ENCODE results near the gene FAM180A.

FAM180A gene

DNA sequence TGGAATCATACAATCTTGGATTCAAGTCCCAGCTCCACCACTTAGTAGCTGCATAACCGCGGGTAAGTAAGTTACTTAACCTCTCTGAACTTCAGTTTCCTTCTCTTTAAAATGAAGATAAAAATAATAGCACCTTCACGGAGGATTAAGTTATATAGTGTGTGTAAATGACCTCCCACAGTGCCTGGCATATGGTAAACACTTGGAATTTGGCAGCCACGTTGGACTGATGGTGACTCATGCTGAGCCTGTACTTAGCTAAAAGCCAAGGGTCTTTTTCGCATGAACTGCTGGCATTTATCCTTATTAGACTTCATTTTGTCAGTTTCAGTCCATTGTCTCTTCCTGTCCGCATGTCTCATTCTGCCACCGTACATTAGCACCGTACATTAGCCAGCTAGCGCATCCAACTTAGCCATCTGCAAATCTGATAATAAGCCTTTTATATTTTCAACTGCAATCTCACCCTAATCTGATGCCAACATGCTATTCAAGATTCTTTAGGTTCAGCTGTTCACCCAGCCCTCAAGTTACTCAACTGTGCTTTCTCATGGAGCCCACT, 31.9 kb downstream of the FAM180A start:
- Mint-ChIP-seq H3K4me3 (no peak overlapping the region), H3K36me3 (ENCODE audit: low read depth) (no peaks in the 10 kb centered on the region), H3K27ac (no peak overlapping the region), H3K27me3 (peaks cover 9% of the 10 kb centered on the region), H3K4me1 (ENCODE audit: low read depth) (no peaks in the 10 kb centered on the region), H3K9me3 (no peaks in the 10 kb centered on the region)

DNA sequence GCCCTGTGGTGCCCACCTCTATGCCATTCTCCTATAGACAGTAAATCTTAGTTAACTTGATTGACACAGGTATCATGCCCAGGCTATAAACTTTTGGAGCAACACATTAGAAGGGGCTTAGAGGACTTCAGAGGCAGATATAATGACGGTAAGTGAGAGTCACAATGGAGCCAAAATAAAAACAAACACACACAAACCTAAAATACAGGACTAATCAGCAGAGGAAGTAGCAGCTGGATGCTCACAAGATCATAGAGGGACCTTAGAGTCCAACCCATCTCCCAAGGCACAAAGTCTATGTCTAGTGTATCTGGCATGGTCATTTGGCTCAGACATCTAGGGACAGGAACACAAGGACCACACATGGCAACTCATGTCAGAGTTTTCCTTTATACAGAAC, 32.9 kb downstream of the FAM180A start:
- Mint-ChIP-seq H3K9me3 (no peaks in the 10 kb centered on the region), H3K4me3 (no peak overlapping the region), H3K27me3 (peaks cover 9% of the 10 kb centered on the region), H3K4me1 (ENCODE audit: low read depth) (no peaks in the 10 kb centered on the region), H3K36me3 (ENCODE audit: low read depth) (no peaks in the 10 kb centered on the region), H3K27ac (no peak overlapping the region)

DNA sequence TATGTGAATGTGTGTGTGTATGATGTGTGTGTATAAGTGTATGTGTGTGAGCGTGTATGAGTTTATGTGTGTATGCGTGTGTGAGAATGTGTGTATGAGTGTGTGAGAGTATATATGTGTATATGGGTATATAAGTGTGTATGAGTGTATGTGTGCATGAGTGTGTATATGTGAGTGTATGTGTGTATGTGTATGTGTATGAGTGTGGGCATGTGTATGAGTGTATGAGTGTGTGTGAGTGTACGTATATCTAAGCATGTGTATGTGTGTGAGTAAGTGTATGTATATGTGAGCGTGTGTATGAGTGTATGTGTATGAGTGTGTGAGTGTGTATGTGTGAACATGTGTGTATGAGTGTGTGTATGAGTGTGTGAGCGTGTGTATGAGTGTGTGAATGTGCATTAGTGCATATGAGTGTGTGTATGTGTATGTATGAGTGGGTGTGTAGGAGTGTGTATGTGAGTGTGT, 33.5 kb downstream of the FAM180A start:
- Mint-ChIP-seq H3K4me3 (no peak overlapping the region), H3K36me3 (ENCODE audit: low read depth) (no peaks in the 10 kb centered on the region), H3K27me3 (peaks cover 9% of the 10 kb centered on the region), H3K4me1 (ENCODE audit: low read depth) (no peaks in the 10 kb centered on the region), H3K9me3 (no peaks in the 10 kb centered on the region), H3K27ac (no peak overlapping the region)

DNA sequence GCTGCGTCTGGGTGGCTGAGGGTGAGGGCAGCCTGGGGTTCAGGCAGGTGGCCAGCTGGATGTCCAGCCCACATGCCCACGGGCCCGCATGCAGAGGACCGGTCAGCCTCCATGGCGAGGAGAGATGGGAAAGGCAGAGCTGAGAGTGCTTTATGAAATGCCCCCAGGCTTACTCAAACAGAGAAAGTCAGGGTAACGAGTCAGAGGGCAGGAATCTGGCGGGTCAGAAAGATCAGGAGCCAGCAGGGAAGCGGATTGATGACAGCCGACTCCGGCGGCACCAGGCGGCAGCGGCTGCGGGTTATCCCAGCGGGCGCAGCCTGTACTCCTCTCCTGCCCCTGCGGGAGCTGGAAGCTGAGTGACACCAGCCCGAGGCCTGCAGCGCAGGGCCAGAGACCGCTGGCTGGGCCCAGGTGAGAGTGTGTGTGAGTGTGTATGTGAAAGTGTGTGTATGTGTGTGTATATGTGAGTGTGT, 34.0 kb downstream of the FAM180A start:
- Mint-ChIP-seq H3K4me1 (ENCODE audit: low read depth) (no peaks in the 10 kb centered on the region), H3K36me3 (ENCODE audit: low read depth) (no peaks in the 10 kb centered on the region), H3K4me3 (no peak overlapping the region), H3K27me3 (peaks cover 6% of the 10 kb centered on the region), H3K27ac (no peak overlapping the region), H3K9me3 (no peaks in the 10 kb centered on the region)

DNA sequence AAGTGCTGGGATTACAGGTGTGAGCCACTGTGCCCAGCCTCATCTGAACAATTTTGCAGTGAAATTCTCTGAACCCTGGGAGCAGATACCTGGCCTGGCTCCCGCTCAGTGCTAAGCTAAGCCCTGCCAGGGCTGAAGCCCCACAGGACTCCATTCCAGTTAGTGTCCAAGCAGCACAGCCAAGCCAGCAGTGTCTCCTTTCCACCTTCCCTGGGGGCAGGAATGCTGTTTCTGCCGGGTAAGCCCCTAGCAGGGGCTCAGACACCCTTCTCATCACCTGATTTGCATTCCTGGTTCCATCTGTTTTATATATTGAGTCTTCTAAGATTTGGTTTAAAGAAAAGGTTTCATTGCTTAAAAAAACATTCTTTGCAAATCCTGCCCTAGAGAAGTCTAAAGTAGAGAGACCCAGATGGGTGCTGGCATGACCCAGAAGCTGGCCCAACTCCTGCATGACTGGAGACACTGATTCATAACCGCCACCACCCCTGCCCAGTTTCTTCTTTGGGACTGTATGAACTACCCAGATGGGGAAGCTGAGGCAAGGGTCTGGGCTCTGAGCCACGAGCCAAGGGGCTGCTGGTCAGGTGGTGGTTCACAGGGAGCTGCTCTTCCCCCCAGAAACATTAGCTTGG, 34.7 kb downstream of the FAM180A start:
- H3K9me3 Mint-ChIP-seq: no peaks in the 10 kb centered on the region
- no peak overlapping the region for H3K4me3 Mint-ChIP-seq
- no peaks in the 10 kb centered on the region for H3K36me3 Mint-ChIP-seq (ENCODE audit: low read depth)
- H3K4me1 Mint-ChIP-seq (ENCODE audit: low read depth): no peaks in the 10 kb centered on the region
- H3K27me3 Mint-ChIP-seq: peaks cover 6% of the 10 kb centered on the region
- no peak overlapping the region for H3K27ac Mint-ChIP-seq

DNA sequence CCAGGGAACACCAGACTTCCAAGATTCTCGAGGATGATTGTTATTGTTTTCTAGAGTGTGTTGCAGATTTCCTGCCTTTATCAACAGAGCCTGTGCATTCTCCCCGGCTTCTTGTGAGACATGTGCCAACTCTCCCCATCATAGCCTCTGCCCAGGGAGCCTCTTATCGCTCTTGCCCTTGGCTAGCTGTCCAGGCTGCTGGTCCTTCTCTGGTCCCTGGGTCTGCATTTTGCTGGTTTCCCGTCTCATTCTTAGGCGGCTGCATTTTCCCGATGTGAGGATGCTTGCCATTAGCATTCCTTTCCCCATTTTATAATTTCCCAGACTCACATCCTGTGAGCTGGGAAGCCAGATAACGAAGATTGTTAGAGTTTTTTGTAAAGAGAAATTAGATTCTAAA, 35.8 kb downstream of the FAM180A start:
- no peaks in the 10 kb centered on the region for H3K9me3 Mint-ChIP-seq

DNA sequence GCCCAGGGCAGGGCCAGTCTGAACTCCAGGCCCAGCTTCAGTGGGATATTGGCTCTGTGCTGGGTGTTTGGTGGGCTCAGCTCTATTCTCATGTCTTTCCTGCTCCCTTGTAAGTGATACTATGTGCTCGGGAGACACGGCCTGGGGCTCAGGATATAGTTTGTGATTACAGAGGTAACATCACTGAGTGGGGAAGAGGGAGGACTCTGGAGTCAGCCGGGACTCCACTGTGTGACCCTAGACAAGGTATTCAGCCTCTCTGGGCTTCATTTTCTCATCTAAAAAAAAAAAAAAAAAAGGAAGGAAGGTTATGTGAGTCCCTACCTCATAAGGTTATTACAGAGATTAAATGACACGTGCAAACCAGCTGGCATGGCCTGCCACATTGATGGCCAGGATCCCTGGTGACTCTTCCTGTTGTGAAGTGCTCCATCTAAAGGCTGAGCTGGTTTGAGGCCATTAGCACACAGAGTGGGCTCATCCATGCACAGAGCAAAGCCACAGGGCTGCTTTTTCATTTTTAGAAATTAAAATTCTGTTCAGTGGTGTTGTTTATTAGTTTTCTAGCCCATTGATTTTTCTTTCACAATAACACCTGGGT, 36.3 kb downstream of the FAM180A start:
- Mint-ChIP-seq H3K4me1 (ENCODE audit: low read depth) (no peaks in the 10 kb centered on the region), H3K4me3 (no peak overlapping the region), H3K27ac (no peak overlapping the region), H3K27me3 (no peaks in the 10 kb centered on the region), H3K9me3 (no peaks in the 10 kb centered on the region), H3K36me3 (ENCODE audit: low read depth) (no peaks in the 10 kb centered on the region)

More for the DNA sequence above, 35.8 kb downstream of the FAM180A start:
- H3K36me3 Mint-ChIP-seq (ENCODE audit: low read depth): no peaks in the 10 kb centered on the region
- no peak overlapping the region for H3K27ac Mint-ChIP-seq
- no peaks in the 10 kb centered on the region for H3K4me1 Mint-ChIP-seq (ENCODE audit: low read depth)
- no peak overlapping the region for H3K4me3 Mint-ChIP-seq
- no peaks in the 10 kb centered on the region for H3K27me3 Mint-ChIP-seq

DNA sequence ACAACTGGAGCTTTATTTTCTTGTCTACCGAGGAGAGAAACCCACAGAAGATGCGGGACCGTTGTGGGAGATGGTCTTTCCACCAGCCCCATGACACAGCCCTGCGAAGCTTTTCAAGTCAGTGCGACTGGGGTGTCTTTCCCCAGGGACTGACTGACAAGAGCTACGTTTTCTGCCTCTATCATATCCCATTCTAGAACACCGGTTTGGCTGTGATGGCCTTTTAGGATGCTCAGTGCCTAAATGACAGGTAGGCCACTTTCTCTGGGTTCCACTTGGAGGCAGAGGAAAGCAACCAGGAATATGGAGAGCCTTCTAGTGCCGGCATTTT, 37.5 kb downstream of the FAM180A start:
- no peak overlapping the region for H3K4me3 Mint-ChIP-seq
- H3K9me3 Mint-ChIP-seq: no peaks in the 10 kb centered on the region
- no peaks in the 10 kb centered on the region for H3K36me3 Mint-ChIP-seq (ENCODE audit: low read depth)
- H3K4me1 Mint-ChIP-seq (ENCODE audit: low read depth): no peaks in the 10 kb centered on the region
- H3K27me3 Mint-ChIP-seq: no peaks in the 10 kb centered on the region
- H3K27ac Mint-ChIP-seq: no peak overlapping the region

DNA sequence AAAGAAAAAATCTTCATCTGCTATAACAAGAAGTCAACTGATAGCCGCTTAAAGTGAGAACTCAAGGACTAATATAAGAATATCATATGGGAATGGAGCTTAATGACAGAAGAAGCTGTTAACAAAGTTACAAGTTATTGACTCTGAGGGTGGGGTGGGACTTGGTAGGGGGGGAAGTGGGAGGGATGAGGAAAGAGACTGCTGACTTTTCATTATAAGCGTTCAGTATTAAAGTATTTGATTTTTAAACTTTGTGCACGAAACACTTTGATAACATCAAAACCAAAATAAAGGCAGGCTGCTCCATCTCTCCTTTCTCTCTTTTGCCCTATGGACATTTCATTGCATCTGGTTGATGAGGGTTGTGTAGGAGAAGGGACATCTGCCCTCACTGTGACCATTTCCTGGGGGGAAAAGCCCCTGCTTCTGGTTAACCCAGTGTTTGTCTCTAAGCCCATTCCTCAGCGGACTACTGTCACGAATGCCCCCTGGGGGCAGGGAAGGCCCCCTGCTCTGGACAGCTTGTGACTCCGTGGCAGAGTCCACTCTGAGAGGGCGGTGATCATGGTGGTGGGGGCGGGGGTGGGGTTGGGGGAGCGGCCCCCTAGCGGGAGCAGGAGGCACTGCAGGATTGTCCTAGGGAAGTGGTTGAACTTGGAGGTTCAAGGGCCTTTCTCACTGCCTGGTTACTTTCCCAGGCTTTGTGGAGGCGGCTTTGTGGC, 38.0 kb downstream of the FAM180A start:
- no peaks in the 10 kb centered on the region for H3K36me3 Mint-ChIP-seq (ENCODE audit: low read depth)
- H3K4me1 Mint-ChIP-seq (ENCODE audit: low read depth): no peaks in the 10 kb centered on the region

DNA sequence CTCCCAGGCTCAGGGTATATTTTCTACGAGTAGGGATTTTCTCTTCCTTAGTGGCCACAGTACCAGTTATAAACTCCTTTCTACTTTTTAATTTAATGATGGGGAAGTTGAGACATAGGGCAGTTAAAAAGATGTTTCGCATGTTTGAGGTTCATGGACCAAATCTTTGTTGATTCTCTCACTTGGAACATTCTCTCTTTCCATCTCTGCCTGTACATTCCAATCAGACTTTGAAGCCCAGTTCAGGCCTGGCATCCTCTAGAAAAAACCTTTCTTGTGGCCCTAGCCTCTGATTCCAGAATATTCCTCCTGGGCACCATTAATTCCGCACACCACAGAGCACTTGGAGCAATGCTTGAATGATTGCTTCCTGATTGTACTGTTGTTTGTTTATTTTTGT, 39.1 kb downstream of the FAM180A start:
- Mint-ChIP-seq H3K27ac (no peak overlapping the region), H3K4me3 (no peak overlapping the region), H3K27me3 (no peaks in the 10 kb centered on the region), H3K9me3 (no peaks in the 10 kb centered on the region), H3K36me3 (ENCODE audit: low read depth) (no peaks in the 10 kb centered on the region), H3K4me1 (ENCODE audit: low read depth) (no peaks in the 10 kb centered on the region)

More for the DNA sequence above, 38.0 kb downstream of the FAM180A start:
- no peaks in the 10 kb centered on the region for H3K27me3 Mint-ChIP-seq
- no peaks in the 10 kb centered on the region for H3K9me3 Mint-ChIP-seq
- no peak overlapping the region for H3K27ac Mint-ChIP-seq
- H3K4me3 Mint-ChIP-seq: no peak overlapping the region

DNA sequence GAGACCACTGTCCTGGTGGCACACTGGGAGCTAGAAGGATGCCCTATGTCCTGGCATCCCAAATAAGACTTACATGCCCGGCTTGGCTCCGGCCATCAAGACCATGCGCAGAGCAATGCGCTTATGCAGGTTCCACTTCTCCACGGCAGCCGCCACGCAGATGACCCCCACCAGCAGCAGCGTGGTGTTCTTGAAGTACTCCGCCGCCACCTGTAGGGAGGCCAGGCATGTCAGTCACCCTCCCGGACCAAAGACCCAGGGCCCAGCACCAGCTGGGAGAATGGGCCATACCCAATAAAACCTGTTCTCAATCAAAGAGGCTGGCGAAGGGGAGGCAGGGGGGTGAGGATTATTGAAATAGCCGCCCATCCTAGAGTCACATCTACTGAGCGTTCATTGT, 40.6 kb downstream of the FAM180A start:
- H3K27me3 Mint-ChIP-seq: no peaks in the 10 kb centered on the region
- H3K27ac Mint-ChIP-seq: no peak overlapping the region
- H3K9me3 Mint-ChIP-seq: no peaks in the 10 kb centered on the region
- no peaks in the 10 kb centered on the region for H3K36me3 Mint-ChIP-seq (ENCODE audit: low read depth)
- H3K4me1 Mint-ChIP-seq (ENCODE audit: low read depth): no peaks in the 10 kb centered on the region
- H3K4me3 Mint-ChIP-seq: no peak overlapping the region

DNA sequence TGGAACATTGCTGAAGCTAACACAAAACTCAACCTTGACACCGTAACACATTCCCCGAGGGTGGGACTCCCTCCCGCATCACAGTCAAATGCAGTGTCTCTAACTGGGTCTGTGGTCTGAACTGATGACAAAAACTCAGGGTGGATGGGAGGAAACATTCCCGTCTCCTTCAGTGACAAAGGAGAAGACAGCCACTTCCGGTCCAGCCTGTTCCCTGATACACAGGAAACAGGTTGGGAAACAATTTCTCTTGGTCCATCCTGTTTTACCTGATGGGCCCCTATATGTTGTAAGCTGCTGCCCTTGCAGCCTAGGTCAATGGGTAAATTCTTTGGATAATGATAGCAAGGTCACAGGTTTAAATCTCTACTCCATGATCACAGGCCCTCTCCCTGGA, 41.0 kb downstream of the FAM180A start:
- Mint-ChIP-seq H3K9me3 (no peaks in the 10 kb centered on the region), H3K4me1 (ENCODE audit: low read depth) (no peaks in the 10 kb centered on the region), H3K36me3 (ENCODE audit: low read depth) (no peaks in the 10 kb centered on the region), H3K4me3 (no peak overlapping the region), H3K27ac (no peak overlapping the region), H3K27me3 (no peaks in the 10 kb centered on the region)

DNA sequence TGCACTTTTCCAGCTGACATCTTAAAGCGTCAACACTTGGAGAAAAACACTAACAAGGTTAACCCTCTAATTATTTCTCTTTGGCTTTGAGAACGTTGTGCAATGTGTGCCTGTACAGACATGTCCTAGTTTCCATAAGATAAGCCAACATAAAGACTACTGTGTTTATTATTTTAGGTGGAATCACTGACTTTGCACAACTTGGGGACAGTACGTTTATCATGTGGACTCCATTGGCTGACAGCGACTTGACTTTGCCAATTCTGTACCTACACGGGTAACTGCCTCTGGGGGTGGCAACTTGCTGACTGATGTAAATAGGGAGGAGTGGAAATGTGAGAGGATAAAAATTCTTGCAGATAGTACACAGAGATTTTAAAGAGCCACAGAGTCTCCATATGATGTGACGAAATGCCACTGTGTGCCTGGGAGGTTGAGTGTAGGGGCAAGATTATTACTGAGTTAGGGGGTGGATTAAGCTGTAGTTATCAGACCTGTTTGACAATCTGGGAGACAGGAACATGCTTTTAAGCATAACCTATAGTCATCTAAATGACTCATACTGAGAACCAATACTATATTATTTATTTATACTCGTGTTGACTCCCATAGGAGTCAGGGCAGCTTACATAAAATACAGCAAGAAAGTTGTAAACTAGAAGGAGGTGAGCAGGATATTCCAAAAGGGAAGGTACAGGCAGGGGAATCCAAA, 41.6 kb downstream of the FAM180A start:
- Mint-ChIP-seq H3K27me3 (no peaks in the 10 kb centered on the region), H3K27ac (no peak overlapping the region), H3K9me3 (no peaks in the 10 kb centered on the region), H3K4me1 (ENCODE audit: low read depth) (no peaks in the 10 kb centered on the region), H3K4me3 (no peak overlapping the region), H3K36me3 (ENCODE audit: low read depth) (no peaks in the 10 kb centered on the region)

DNA sequence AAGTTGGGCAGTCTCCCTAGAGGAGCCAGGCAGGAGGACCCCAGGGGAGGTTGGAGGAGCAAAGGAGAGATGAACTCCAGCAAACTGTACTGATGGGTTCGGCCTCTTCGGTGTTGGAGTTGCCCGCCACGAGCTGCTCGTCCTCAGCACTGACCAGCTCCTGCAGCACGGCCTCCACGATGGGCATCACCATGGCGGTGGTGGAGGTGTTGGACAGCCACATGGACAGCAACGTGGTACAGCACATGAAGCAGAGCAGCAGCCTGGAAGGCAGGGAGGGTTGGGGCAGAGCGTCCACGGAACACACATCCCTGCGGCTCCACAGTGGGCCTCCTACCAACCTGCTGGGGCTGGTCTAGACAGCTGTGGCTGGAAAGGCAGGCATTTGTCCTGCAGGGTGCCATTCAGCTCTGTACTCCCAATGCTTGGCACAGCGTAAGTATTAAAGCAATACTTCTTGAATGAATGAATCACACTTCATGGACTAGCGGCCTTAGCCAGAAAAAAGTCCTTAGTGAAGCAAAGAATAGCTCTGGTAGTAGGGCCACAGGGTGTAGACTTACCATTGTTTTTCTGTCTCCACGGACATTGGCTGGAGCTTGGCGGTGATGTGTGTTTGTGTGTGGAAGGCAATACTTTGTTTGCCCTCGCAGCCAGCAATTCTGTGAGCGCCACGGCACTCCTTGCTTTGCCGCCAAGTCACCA, 42.4 kb downstream of the FAM180A start:
- Mint-ChIP-seq H3K4me1 (ENCODE audit: low read depth) (no peaks in the 10 kb centered on the region), H3K36me3 (ENCODE audit: low read depth) (no peaks in the 10 kb centered on the region), H3K4me3 (no peak overlapping the region), H3K27me3 (no peaks in the 10 kb centered on the region), H3K9me3 (no peaks in the 10 kb centered on the region), H3K27ac (no peak overlapping the region)

Measured in stimulated activated naive CD8-positive, alpha-beta T cell treated with anti-CD3 and anti-CD28 coated beads, Interleukin-15, Interleukin-2, amounts not matched to agents 100 ng/mL and 50 ng/mL, for 24 hours (primary cell).